ENCODE data around the gene ANKRD34A. TPM values are rescaled to one million over a fixed set of nuclear protein-coding genes. Genes with fewer than 3 reads are reported as not detected.

The ANKRD34A gene
- total and polyA plus RNA-seq, 2 of the 13 experiments (the other 11 are each of a cell fraction or from before 2014, with no cell fraction given) = 0.05 to 0.07 TPM

DNA sequence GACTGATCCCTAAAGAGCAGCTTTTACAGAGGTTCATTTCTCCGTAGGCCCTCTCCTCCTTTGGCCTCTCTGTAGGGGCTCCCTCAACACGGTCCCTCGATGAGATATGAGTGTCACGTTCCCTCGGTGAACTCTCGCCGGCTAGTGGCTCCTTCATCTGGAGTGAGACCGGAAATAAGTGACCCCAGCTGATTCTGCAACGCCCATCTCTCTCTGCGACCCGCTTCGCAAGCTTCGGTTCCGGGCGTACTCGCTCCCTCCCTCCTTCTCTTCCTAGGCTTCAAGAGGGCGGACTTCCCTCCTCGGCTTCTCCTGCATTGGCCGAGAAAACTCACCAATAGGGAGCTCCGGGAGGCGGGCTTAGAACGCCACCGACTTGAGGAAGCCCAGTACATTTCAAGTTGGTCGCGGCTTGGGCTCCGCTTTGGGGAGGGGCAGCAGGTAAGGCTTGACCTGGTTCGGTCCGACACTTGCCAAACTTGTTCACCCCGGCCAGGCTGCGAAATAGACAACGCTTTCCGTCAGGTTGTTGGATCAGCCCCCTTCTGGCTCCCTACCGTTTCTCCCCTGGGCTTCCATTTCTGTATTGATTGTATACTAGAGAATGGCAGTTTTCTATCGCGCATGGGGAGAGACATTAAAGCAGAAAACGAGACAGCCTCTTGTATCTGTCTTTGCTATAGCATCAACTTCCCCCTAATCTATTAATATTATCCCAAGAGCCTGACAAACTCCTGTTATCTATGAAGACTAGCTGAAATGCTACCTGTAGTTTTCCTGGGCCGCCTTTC is at the start of gene ANKRD34A, which contains the start of gene POLR3GL (continued):
- TF ChIP-seq, protein P1, sequence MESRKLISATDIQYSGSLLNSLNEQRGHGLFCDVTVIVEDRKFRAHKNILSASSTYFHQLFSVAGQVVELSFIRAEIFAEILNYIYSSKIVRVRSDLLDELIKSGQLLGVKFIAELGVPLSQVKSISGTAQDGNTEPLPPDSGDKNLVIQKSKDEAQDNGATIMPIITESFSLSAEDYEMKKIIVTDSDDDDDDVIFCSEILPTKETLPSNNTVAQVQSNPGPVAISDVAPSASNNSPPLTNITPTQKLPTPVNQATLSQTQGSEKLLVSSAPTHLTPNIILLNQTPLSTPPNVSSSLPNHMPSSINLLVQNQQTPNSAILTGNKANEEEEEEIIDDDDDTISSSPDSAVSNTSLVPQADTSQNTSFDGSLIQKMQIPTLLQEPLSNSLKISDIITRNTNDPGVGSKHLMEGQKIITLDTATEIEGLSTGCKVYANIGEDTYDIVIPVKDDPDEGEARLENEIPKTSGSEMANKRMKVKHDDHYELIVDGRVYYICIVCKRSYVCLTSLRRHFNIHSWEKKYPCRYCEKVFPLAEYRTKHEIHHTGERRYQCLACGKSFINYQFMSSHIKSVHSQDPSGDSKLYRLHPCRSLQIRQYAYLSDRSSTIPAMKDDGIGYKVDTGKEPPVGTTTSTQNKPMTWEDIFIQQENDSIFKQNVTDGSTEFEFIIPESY (CRISPR knock-in tag; IDR thresholded peaks at IDR 0.05) = no peak
- no peak for TF ChIP-seq ZNF234 (CRISPR knock-in tag; conservative IDR thresholded peaks at IDR 0.05)
- TF ChIP-seq, protein P2, sequence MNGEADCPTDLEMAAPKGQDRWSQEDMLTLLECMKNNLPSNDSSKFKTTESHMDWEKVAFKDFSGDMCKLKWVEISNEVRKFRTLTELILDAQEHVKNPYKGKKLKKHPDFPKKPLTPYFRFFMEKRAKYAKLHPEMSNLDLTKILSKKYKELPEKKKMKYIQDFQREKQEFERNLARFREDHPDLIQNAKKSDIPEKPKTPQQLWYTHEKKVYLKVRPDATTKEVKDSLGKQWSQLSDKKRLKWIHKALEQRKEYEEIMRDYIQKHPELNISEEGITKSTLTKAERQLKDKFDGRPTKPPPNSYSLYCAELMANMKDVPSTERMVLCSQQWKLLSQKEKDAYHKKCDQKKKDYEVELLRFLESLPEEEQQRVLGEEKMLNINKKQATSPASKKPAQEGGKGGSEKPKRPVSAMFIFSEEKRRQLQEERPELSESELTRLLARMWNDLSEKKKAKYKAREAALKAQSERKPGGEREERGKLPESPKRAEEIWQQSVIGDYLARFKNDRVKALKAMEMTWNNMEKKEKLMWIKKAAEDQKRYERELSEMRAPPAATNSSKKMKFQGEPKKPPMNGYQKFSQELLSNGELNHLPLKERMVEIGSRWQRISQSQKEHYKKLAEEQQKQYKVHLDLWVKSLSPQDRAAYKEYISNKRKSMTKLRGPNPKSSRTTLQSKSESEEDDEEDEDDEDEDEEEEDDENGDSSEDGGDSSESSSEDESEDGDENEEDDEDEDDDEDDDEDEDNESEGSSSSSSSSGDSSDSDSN (CRISPR knock-in tag; IDR thresholded peaks at IDR 0.05) = 0 out of 2 replicates have a peak, but pooled peaks have one; percentile 49
- TF ChIP-seq CHD4 (IDR thresholded peaks at IDR 0.05; ENCODE audit: borderline replicate concordance, low read length) = no peak
- no peak for TF ChIP-seq ZNF264 (CRISPR knock-in tag; IDR thresholded peaks at IDR 0.05)
- TF ChIP-seq ZFP37 (CRISPR knock-in tag; IDR thresholded peaks at IDR 0.05; ENCODE audit: borderline replicate concordance) = no peak
- TF ChIP-seq FOXO1 (CRISPR knock-in tag; IDR thresholded peaks at IDR 0.05) = no peak
- no peak for TF ChIP-seq TCF7L2 (IDR thresholded peaks at IDR 0.05; ENCODE audit: low read depth, low read length)
- TF ChIP-seq REPIN1 (CRISPR knock-in tag; IDR thresholded peaks at IDR 0.05; ENCODE audit: borderline replicate concordance, low read depth) = no peak
- TF ChIP-seq NFRKB (IDR thresholded peaks at IDR 0.05) = no peak
- TF ChIP-seq ZC3H4 (CRISPR knock-in tag; IDR thresholded peaks at IDR 0.05; ENCODE audit: borderline replicate concordance) = no peak
- no peak for TF ChIP-seq CENPT (CRISPR knock-in tag; IDR thresholded peaks at IDR 0.05; ENCODE audit: low read depth)
- TF ChIP-seq, protein P3, sequence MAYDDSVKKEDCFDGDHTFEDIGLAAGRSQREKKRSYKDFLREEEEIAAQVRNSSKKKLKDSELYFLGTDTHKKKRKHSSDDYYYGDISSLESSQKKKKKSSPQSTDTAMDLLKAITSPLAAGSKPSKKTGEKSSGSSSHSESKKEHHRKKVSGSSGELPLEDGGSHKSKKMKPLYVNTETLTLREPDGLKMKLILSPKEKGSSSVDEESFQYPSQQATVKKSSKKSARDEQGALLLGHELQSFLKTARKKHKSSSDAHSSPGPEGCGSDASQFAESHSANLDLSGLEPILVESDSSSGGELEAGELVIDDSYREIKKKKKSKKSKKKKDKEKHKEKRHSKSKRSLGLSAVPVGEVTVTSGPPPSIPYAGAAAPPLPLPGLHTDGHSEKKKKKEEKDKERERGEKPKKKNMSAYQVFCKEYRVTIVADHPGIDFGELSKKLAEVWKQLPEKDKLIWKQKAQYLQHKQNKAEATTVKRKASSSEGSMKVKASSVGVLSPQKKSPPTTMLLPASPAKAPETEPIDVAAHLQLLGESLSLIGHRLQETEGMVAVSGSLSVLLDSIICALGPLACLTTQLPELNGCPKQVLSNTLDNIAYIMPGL (CRISPR knock-in tag; IDR thresholded peaks at IDR 0.05; ENCODE audit: borderline replicate concordance in 1 of 2, low read depth in 1 of 2) = peak; percentile 62 to 76; a peak in 3 of 4 replicates
- peak; percentile 72; the same call in 1 of the 2 replicates for TF ChIP-seq ZNF441 (CRISPR knock-in tag; IDR thresholded peaks at IDR 0.05; ENCODE audit: borderline replicate concordance)
- TF ChIP-seq MLLT10 (CRISPR knock-in tag; IDR thresholded peaks at IDR 0.05) = no peak
- TF ChIP-seq NR2F1 (CRISPR knock-in tag; IDR thresholded peaks at IDR 0.05) = no peak
- no peak for TF ChIP-seq KAT2B (IDR thresholded peaks at IDR 0.05; ENCODE audit: borderline replicate concordance, low read depth, low read length)
- TF ChIP-seq TEAD3 (CRISPR knock-in tag; optimal IDR thresholded peaks at IDR 0.05; ENCODE audit: borderline replicate concordance) = peak; percentile 61
- TF ChIP-seq PHB2 (IDR thresholded peaks at IDR 0.05; ENCODE audit: partially characterized antibody) = no peak
- no peak for TF ChIP-seq ISL2 (CRISPR knock-in tag; IDR thresholded peaks at IDR 0.05)
- TF ChIP-seq PRPF4 (IDR thresholded peaks at IDR 0.05; ENCODE audit: low read depth, low read length, poor library complexity, severe bottlenecking) = no peak
